TTC549 (cell line): ENCODE measurements around the gene GNB3.

Experiments
- FAIRE-seq: peaks from 2 replicates; lab custom pipeline; 2012; peaks lifted over from hg19 to GRCh38; lab: Jason Lieb, UNC

The GNB3 gene

DNA sequence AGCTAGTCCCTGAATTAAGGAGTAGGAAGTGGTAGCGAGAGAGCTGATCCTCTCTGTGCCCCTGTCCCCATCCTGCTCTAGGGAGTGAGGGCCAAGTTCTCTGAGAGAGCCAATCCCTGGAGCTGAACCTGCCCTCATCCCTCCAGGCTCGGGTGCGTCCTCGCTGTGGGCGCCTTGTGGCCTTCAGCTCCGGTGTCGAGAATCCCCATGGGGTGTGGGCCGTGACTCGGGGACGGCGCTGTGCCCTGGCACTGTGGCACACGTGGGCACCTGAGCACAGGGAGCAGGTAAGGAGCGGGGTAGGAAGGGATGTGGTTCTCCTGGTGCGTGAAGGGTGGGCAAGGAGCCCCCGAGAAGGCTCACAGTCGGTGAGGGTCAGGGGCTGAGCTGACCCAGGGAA lies 1.9 kb upstream of the GNB3 start:
- no peak for FAIRE-seq

DNA sequence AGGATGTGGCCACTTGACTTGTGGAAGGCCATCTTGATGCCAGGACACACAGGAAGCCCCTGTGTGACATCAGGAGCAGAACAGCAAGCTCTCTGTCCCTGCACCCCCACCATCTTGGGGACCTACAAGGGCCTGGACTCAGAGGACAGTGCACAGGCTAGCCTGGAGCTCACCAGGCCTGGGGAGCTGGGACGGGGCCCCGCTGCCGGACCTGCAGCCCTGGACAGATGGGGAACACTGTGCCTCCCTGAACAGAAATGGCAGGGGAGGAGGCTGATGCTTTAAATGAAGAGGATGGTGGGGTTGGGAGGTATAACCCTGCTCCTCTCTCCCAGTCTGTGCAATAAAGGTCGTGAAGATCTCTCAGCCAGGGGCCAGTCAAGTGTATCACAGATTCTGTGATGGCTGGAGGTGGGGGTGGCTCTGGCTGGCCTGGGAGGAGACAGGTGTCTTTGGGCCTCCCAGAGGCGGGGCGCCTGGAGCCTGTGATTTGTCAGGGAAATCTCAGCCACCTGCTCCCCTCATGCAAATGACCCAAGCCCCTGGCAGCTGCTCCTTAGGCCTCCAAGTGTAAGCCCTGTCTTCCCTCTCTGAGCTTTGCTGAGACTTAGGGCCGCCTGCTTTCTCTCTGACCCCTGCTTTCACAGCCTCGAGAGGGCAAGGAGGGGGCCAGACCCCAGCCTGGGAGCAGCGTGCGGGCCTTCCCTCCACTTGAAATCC lies 1.1 kb upstream of the GNB3 start:
- no peak for FAIRE-seq

DNA sequence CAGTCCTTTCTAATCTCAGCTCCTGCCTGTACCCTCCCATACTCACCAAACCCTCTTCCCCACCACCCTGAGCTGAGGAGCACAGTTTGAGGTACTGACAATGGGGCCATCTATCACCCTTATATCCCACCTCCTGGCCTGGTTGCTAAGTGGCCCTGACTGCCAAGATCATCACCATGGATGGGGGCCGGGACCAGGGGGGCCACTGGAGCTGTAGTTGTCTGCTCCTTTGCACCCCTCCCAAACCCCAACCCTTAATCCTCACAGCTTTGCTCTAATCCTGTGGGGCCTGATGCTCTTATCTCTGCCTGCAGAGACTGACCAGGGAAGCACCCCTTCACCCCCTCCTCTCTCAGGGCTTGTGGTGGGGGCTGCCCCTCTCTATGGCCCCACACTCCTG lies 395 bp upstream of the GNB3 start:
- no peak for FAIRE-seq

DNA sequence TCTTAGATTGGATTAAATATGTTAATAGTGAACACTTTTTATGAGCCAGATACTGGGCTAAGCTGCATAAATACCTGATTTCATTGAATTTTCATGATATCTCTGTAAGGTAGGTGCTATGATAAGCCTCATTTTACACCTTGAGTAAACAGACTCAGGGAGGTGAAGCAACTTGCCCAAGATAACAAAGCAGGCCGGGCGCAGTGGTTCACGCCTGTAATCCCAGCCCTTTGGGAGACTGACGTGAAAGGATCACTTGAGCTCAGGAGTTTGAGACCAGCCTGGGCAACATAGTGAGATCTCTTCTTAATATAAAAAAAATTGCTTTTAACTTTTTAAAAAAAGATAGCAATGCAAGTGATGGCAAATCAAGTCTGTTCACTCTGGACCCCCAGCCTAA lies 1.4 kb downstream of the GNB3 start:
- no peak for FAIRE-seq

DNA sequence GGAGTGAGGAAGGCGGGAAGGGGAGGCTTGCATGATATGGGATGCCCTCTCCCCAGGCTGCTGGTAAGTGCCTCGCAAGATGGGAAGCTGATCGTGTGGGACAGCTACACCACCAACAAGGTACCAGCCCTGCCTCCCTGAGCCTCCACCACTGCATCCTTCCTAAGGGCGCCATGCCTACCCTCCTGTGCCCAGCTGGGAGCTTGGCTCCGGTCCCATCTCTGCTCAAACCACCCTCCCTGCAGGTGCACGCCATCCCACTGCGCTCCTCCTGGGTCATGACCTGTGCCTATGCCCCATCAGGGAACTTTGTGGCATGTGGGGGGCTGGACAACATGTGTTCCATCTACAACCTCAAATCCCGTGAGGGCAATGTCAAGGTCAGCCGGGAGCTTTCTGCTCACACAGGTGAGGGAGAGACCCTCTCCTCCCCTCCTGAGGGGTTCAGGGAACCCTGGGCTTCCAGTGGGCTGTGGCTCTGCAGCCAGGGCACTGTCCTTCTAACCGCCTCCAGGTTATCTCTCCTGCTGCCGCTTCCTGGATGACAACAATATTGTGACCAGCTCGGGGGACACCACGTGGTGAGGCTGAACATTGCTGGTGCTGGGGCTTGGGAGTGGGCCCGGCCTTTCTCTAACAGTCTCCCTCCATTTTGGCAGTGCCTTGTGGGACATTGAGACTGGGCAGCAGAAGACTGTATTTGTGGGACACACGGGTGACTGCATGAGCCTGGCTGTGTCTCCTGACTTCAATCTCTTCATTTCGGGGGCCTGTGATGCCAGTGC lies 2.6 kb downstream of the GNB3 start:
- FAIRE-seq = no peak

DNA sequence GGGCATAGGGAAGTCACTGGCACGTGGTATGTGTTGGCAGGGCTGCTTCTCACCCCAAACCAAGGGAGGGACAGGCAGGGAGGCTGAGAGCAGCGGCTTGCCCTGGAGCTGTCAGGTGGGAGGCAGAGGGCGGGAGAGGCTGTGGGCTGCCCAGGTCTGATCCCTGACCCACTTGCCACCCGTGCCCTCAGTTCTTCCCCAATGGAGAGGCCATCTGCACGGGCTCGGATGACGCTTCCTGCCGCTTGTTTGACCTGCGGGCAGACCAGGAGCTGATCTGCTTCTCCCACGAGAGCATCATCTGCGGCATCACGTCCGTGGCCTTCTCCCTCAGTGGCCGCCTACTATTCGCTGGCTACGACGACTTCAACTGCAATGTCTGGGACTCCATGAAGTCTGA lies 4.7 kb downstream of the GNB3 start:
- no peak for FAIRE-seq

DNA sequence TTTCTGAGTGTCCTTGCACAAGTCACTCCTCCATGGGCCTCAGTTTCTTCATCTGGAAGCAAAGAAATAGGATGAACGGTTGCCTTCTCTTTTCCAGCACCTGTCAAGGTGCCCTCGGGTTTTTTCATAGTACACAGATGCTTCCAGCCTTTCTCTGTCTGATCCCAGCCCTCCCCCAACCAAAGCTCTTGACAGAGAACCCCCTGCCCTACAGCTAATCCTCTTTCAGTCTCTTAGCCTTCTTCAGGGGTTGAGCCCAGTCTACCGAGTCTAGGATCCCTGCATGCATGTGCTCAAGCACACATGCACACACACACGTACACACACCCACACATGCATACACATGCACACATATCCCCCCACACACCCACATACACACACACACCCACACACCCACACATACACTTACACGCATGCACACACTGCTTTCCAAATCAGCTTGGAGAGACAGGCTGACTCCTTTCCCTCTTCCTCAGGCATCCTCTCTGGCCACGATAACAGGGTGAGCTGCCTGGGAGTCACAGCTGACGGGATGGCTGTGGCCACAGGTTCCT lies 5.7 kb downstream of the GNB3 start:
- FAIRE-seq = no peak

DNA sequence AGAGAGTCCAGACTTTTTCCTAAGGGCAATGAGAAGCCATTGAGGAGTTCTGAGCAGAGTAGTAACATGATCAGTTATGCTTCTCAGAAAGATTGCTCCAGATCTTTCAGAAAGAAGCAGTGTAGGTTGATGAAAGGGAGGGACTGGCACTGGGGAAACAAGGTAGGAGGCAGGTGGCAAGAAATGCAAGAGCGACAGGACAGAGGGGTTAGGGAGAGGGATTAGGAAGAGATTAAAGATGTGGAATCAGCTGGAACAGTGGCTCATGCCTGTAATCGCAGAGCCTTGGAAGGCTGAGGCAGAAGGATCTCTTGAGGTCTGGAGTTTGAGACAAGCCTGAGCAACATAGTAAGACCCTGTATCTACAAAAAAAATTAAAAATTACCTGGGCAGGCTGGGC lies 7.0 kb downstream of the GNB3 start:
- no peak for FAIRE-seq

DNA sequence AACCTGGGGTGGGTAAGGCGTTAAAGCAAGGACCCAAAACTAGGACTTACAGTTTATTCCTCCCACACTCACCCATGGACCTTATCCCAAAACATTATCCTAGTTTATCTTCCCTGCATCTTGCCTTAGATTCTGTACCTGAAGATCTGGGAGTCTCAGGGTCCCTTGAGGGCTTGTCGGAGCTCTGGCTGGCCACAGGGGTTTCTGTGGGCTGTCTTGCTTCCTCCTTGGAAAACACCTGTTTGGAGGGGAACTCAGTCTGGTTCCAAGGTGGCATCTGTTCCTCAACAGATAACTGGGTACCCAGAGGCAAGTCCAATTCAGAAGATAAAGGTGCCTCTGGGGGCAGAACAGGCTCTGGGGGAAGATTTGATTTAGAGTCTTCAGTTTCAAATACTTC lies 8.7 kb downstream of the GNB3 start:
- FAIRE-seq = no peak

DNA sequence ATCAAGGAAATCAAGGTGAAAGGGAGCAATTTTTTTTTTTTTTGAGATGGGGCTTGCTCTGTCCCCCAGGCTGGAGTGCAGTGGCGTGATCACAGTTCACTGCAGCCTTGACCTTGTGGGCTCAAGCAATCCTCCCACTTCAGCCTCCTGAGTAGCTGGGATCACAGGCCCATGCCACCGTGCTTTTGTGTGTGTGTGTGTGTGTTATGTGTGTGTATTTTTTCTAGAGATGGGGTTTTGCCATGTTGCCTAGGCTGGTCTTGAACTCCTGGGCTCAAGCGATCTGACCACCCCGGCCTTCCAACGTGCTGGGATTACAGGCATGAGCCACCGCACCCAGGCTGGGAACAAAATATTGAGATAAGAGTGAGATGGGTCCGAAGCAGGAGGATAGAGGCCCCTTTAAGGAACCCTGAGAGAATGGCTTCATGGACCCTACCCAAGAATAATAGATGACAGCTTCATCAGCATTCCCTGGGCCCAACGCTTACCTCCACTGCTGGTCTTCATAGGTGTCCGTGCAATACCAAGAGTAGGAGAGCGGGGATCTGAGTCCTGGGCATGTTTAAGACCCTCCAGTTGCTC lies 9.3 kb downstream of the GNB3 start:
- FAIRE-seq = no peak

DNA sequence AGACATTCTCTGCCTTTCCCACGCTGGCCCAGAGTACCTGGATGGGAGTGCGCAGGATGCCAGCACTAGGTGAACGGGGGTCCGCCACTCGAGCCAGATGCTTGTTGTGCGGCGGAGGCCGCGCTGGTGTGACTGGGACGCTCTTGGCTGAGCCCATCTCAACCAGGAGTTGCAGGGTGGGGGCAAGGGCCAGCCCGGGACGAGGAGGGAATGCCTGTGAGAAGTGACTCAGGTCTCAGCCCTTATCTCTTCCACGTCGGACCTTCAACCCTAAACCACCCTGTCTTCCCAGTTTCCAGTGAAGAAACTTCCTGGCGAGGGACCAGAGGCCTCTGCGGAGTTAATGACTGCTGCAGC lies 10.0 kb downstream of the GNB3 start:
- FAIRE-seq = no peak

DNA sequence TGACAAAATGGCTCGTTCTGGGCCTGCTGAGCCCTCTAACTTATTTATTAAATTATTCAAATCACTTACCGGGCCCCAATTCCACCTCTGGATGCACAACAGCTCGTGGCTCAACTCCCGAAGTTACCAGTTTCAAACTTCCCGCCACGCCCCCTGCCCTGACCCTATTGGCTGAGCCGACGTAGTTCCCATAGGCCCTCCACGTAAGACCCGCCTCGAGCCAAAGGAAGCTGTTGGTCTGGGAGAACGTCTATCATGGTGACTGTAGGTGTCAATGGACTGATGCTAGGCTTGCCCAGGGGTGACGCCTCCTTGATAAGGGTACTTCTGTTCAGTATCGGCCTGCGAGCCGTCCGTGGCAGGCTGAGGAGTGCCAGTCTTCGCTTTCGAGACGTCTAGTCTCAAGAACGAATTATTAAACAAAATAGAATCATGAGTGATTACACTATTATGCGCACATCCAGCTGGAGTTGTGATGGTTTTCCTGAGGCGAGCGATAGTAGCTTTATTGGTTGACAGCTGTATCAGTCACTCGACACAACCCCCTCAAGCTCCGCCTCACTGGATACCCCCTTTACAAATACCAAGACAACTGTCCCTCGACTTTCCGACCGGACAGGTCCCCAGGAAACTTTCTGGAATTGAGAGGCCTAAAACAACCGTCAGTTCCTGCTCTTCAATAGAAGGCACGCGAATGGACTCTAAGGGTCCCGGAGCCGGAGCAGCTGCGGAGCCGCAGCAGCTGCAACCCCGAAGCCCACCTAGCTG lies 10.6 kb downstream of the GNB3 start, which contains the start of gene CDCA3:
CDCA3 (minus strand) TSS at position 134 of the 768 bp plus-strand sequence. CDS start 334 bp downstream, outside the sequence.
- FAIRE-seq = peak; percentile 92

DNA sequence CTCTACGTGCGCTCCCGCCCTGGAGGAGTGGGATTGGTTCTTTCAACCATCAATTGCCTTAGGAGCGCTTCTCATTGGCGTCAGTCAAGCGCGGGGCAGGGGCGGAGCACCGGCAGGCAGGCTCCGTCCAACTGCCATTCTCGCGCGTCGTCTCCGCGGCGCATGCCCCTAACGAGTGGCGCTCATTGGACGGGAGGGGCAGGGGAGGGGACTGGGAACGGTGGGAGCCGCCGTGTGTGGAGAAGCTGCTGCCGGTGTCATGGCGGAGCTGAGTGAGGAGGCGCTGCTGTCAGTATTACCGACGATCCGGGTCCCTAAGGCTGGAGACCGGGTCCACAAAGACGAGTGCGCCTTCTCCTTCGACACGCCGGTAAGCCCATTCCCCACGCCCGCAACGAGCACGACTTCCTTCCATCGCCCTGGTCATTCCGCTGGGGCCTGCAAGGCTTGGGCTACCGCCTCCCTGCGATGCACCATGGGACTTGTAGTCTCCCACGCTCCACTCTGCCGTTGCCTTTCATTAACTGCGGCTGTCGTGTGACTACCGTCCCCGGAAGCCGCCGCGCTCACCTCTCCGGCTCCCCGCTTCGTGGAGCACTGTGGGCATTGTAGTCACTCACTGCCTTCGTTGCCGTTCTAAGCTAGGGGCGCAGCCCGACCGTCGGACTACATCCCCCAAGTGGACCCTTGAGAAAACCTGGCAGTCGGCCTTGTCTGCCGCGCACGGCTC lies 11.4 kb downstream of the GNB3 start, which contains the start of gene USP5:
USP5 (plus strand) TSS at position 230 of the 730 bp plus-strand sequence; CDS start at position 260, 30 bp downstream.
- peak; percentile 90 for FAIRE-seq

DNA sequence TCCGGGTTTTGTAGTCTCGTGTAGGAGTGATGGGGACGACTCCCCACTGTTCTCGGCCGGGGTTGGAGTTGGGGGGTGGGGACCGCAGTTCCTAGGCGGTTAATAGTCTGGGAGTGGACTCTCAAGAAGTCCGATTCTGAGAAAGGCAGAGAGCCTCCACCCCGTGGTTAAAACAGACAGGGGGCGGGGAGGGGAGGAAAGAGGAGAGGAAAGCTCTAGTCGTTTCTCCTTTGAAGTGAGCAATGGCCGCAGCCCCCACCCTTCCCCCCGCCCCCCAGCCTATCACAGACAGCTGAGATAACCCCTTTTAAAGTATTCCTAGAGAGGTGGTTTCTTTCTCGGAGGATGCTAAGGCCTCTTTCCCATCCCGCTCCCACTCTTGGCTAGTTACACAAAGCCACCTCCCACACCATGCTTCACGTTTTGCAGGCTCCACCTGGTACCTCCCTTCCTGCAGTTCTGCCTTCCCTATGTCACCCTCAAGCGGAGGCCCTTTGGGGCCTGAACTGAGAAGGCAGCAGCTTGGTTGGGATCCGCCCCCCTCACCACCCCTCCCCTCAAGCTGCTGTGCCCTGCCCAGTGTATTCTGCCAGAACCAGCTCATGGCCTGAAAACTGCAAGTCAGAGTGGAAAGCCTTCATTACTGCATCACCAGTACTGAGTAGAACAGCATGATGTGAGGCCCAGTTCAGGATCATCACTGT lies 12.1 kb downstream of the GNB3 start:
- no peak for FAIRE-seq

DNA sequence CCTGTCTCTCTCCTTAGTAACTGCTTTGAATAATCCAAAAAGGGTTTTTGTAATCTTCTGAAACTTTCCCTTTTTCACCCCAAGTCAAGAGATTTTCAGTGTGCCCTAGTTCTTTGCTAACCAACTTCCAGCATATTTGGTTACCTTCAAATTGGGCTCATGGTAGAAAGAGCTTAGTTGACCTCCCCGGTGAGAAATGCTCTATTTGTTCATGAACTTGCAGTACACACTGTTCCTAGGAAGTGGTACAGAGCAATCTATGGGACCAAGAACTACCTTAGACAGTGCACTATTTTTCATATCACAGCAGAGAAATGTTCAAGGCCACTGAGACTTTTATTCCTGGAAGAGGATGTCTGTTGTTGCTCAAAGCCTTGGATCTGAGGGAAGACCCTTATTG lies 12.9 kb downstream of the GNB3 start:
- FAIRE-seq = no peak

DNA sequence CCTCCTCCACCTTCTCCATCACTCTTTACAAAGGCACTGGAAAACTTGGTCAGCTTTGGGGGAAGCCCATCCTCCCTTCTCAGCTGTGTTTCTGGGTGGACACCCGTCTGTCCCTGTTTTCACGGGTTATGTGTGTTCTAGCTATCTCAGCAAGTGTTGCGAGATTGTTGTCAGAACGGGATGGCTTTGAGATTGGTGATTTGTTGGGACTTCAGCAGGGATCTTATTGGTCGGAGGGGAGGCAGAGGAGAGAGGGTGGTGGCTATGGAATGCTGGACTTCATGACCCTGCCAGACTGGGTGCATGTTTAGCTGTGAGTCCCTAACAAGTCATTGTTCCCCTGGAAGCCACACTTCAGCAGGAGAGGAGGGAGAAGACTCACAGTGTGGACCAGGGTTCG lies 13.3 kb downstream of the GNB3 start:
- no peak for FAIRE-seq

DNA sequence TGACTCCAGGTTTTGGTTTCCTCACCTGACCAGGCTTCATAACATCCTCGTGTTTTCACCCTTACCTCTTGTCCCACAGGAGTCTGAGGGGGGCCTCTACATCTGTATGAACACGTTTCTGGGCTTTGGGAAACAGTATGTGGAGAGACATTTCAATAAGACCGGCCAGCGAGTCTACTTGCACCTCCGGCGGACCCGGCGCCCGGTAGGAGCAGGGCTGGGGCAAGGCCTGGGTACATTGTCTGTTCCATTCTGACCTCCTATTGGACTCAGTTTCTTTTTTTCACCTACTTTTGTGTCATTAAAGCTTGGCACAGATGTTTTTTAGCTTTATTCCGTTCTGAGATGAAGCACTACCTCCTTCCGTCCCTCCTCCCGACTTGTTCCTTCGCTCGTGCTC lies 14.6 kb downstream of the GNB3 start:
- FAIRE-seq = no peak

DNA sequence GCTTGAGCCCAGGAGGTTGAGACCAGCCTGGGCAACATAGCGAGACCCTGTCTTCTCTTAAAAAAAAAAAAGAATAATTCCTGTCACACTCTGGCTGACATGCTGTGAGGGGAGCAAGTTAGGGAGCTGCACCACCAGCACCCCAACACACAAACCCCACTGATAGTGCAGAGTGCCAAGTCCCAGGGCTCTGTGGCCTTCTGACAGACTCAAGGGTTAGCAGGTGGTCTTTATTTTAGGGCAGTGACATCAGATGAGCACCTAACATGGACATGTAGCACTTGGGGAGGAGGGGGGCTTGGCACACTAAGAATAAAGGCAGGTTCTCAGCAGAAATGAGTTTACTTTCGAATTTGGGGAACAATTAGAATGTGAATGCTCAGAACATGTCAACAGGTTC lies 18.1 kb downstream of the GNB3 start:
- no peak for FAIRE-seq

DNA sequence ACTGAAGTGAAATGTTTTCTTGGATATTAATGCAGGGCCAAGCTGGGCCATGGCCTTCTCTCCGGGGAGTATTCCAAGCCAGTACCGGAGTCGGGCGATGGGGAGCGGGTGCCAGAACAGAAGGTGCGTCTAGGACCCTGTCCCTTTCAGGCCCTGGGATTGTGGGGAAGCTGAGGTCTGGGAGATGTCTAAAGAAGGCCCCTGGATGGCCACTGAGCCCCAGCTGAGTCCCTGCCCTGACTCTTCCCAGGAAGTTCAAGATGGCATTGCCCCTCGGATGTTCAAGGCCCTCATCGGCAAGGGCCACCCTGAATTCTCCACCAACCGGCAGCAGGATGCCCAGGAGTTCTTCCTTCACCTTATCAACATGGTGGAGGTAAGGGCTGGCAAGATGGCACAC lies 19.4 kb downstream of the GNB3 start:
- FAIRE-seq = no peak

DNA sequence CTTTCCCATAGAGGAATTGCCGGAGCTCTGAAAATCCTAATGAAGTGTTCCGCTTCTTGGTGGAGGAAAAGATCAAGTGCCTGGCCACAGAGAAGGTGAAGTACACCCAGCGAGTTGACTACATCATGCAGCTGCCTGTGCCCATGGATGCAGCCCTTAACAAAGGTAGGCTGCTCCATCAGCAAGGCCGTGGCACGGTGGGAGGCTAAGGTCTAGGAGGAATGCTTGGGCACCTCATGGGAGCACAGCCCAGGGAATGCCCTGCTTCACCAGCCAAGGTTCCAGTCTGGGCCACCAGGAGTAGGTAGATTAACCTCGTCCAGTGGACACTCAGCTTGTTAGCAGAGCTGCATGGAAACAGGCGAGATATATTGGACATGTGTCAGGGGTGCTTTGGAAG lies 20.2 kb downstream of the GNB3 start:
- FAIRE-seq = no peak

DNA sequence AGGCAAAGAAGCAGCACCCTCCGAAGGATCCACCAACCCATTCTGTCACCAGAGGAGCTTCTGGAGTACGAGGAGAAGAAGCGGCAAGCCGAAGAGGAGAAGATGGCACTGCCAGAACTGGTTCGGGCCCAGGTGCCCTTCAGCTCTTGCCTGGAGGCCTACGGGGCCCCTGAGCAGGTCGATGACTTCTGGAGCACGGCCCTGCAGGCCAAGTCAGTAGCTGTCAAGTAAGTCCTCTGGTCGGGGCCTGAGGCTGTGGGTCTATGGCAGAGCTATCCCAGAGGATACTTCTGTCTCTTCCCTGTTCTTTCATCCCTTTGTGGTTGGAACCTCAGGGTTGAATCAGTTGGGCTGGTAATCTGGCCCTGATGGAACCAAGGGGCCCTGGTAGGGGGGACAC lies 20.7 kb downstream of the GNB3 start:
- no peak for FAIRE-seq
